Liver (tissue), 9 donors: ENCODE data around the gene TEK. TPM values are rescaled to one million over a fixed set of nuclear protein-coding genes. Genes with fewer than 3 reads are reported as not detected.

ENCODE experiments used
- DNase-seq: peaks from one replicate; pipeline ENCODE4 v3.0.0-alpha.2; 2017; ENCODE audit warnings: low spot score
- H3K27ac ChIP-seq, 2 donors: one replicate each; pipeline ENCODE4 v1.7.0; 2013; ENCODE audit warnings: inconsistent platforms in 2 of 2, low read length in 2 of 2, control low read depth in 1 of 2, low read depth in 1 of 2, mild to moderate bottlenecking in 1 of 2
- H3K27me3 ChIP-seq, 4 donors: one replicate each; pipeline versions ENCODE4 v1.6.1 to v1.7.0; 2013; ENCODE audit warnings: low read length in 3 of 4, inconsistent platforms in 1 of 4, mild to moderate bottlenecking in 1 of 4, moderate library complexity in 1 of 4; ENCODE audit not compliant: control insufficient read depth in 4 of 4, insufficient read depth in 4 of 4
- H3K36me3 ChIP-seq, 4 donors: one replicate each; pipeline versions ENCODE4 v1.6.1 to v1.7.0; 2013; ENCODE audit warnings: low read length in 3 of 4, mild to moderate bottlenecking in 3 of 4, low read depth in 1 of 4, moderate library complexity in 1 of 4; ENCODE audit not compliant: control insufficient read depth in 4 of 4, insufficient read depth in 3 of 4
- H3K4me1 ChIP-seq, 4 donors: one replicate each; pipeline versions ENCODE4 v1.6.1 to v1.7.0; 2013; ENCODE audit warnings: low read length in 3 of 4, mild to moderate bottlenecking in 3 of 4, moderate library complexity in 1 of 4; ENCODE audit not compliant: control insufficient read depth in 4 of 4, insufficient read depth in 4 of 4
- H3K4me3 ChIP-seq, 3 donors: one replicate each; pipeline versions ENCODE4 v1.6.1 to v1.7.0; 2013; ENCODE audit warnings: low read length in 3 of 3, control low read depth in 1 of 3, low read depth in 1 of 3, mild to moderate bottlenecking in 1 of 3
- H3K9ac ChIP-seq, 2 donors: one replicate each; pipeline ENCODE4 v1.7.0; 2013; ENCODE audit warnings: low read length in 2 of 2, mild to moderate bottlenecking in 2 of 2, moderate library complexity in 2 of 2, control low read depth in 1 of 2, low read depth in 1 of 2
- H3K9me3 ChIP-seq, 4 donors: one replicate each; pipeline versions ENCODE4 v1.6.1 to v1.7.0; 2013; ENCODE audit warnings: low read length in 3 of 4; ENCODE audit not compliant: control insufficient read depth in 4 of 4
- EGR1 ChIP-seq, 2 donors: IDR thresholded peaks; 2 replicates each; pipeline ENCODE4 v1.6.1; 2016 to 2018; ENCODE audit warnings: antibody characterized with exemption in 2 of 2, low read depth in 2 of 2
- FOXA1 ChIP-seq: IDR thresholded peaks from 2 replicates; pipeline ENCODE4 v1.6.1; 2016; ENCODE audit warnings: antibody characterized with exemption
- FOXA2 ChIP-seq: IDR thresholded peaks from 2 replicates; pipeline ENCODE4 v1.6.1; 2016; ENCODE audit warnings: antibody characterized with exemption
- GABPA ChIP-seq, 2 donors: IDR thresholded peaks in 1 of 2; conservative IDR thresholded peaks in 1 of 2; 2 replicates each; pipeline ENCODE4 v1.6.1; 2016; ENCODE audit warnings: antibody characterized with exemption in 2 of 2, mild to moderate bottlenecking in 1 of 2, moderate library complexity in 1 of 2
- HNF4A ChIP-seq, 2 donors: conservative IDR thresholded peaks; 2 replicates each; pipeline ENCODE4 v1.6.1; 2016; ENCODE audit warnings: antibody characterized with exemption in 2 of 2, mild to moderate bottlenecking in 2 of 2
- HNF4G ChIP-seq: IDR thresholded peaks from 2 replicates; pipeline ENCODE4 v1.6.1; 2016; ENCODE audit warnings: antibody characterized with exemption
- JUND ChIP-seq, 2 donors: IDR thresholded peaks; 2 replicates each; pipeline ENCODE4 v1.6.1; 2016; ENCODE audit warnings: antibody characterized with exemption in 2 of 2
- NR2F2 ChIP-seq: IDR thresholded peaks from 2 replicates; pipeline ENCODE4 v1.6.1; 2016; ENCODE audit warnings: antibody characterized with exemption
- RAD21 ChIP-seq, 2 donors: IDR thresholded peaks; 2 replicates each; pipeline ENCODE4 v1.6.1; 2016; ENCODE audit warnings: antibody characterized with exemption in 2 of 2, mild to moderate bottlenecking in 2 of 2
- RXRA ChIP-seq, 2 donors: IDR thresholded peaks; 2 replicates each; pipeline ENCODE4 v1.6.1; 2017 to 2018; ENCODE audit warnings: antibody characterized with exemption in 2 of 2, mild to moderate bottlenecking in 1 of 2
- SP1 ChIP-seq: IDR thresholded peaks from 2 replicates; pipeline ENCODE4 v1.6.1; 2018; ENCODE audit warnings: antibody characterized with exemption, mild to moderate bottlenecking
- TAF1 ChIP-seq: conservative IDR thresholded peaks from 2 replicates; pipeline ENCODE4 v1.6.1; 2016; ENCODE audit warnings: antibody characterized with exemption, mild to moderate bottlenecking
- YY1 ChIP-seq: IDR thresholded peaks from 2 replicates; pipeline ENCODE4 v1.6.1; 2016; ENCODE audit warnings: antibody characterized with exemption, mild to moderate bottlenecking
- WGBS: extraction: QIAGEN DNeasy Blood & Tissue Kit; methylation state at CpG from one replicate; pipeline ENCODE4 v1.1.7; 2013; 5-methylcytosine and 5-hydroxymethylcytosine counted together
- polyA plus RNA-seq, 2 donors: library from polyadenylated mRNA; stranded (reverse) in 1 of 2; unstranded in 1 of 2; fragments of 200-250 nt in 1 of 2; fragments of >200 nt in 1 of 2; fragmentation: Nextera tagmentation in 1 of 2; extraction: Ambion mirVana in 1 of 2; gene quantifications; one replicate each; pipeline versions ENCODE4 v1.2.1 to v1.2.3, GENCODE V29; 2013 to 2015
- total RNA-seq, 2 donors: library from RNA; depleted of rRNA; stranded (reverse); fragments of >200 nt; gene quantifications; one replicate each; pipeline ENCODE4 v1.2.3, GENCODE V29; 2014
- TF ChIP-seq, protein P1 (sequence below): IDR thresholded peaks from 2 replicates; pipeline ENCODE4 v1.6.1; 2016; ENCODE audit warnings: antibody characterized with exemption
- TF ChIP-seq, protein P2 (sequence below): IDR thresholded peaks from 2 replicates; pipeline ENCODE4 v1.6.1; 2016; ENCODE audit warnings: antibody characterized with exemption, mild to moderate bottlenecking
- TF ChIP-seq, protein P3 (sequence below): fragments of 150-350 bp; IDR thresholded peaks from 2 replicates; pipeline ENCODE4 v1.5.1; 2017; ENCODE audit warnings: improper control_type of control experiment, low read depth, low read length; ENCODE audit not compliant: missing input control
- TF ChIP-seq, protein P4 (sequence below): IDR thresholded peaks from 2 replicates; pipeline ENCODE4 v1.6.1; 2016; ENCODE audit warnings: antibody characterized with exemption
- TF ChIP-seq, protein P5 (sequence below): IDR thresholded peaks from 2 replicates; pipeline ENCODE4 v1.6.1; 2016; ENCODE audit warnings: antibody characterized with exemption
- donor health status: healthy.
- donor health status: healthy.
- donor health status: healthy.
- donor health status: healthy.
- donor health status: healthy.

TEK gene
- total and polyA plus RNA-seq, 4 donors = 2.9 to 13.8 (median 8.4) TPM

DNA sequence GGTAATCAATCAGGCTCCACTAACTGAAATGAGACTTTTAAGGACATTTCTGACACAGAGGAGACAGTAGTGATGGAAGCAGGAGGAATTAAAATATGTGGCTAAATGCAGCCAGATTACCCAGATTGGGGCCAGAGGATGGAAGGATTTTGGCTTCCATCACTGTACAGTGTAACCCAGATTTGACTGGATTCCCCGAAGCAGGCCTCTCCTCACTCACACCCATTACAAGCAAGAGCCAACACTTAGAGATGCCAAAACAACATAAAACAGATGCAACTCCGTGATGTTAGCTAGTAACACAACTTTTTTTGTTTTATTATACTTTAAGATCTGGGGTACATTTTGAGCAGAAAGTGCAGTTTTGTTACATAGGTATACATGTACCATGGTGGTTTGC lies 17.6 kb downstream of the TEK start:
- TF ChIP-seq, protein P1, sequence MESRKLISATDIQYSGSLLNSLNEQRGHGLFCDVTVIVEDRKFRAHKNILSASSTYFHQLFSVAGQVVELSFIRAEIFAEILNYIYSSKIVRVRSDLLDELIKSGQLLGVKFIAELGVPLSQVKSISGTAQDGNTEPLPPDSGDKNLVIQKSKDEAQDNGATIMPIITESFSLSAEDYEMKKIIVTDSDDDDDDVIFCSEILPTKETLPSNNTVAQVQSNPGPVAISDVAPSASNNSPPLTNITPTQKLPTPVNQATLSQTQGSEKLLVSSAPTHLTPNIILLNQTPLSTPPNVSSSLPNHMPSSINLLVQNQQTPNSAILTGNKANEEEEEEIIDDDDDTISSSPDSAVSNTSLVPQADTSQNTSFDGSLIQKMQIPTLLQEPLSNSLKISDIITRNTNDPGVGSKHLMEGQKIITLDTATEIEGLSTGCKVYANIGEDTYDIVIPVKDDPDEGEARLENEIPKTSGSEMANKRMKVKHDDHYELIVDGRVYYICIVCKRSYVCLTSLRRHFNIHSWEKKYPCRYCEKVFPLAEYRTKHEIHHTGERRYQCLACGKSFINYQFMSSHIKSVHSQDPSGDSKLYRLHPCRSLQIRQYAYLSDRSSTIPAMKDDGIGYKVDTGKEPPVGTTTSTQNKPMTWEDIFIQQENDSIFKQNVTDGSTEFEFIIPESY = no peak
- TF ChIP-seq TAF1 (no peak), NR2F2 (no peak), GABPA (IDR thresholded peaks at IDR 0.05 in 1 of 2, conservative IDR thresholded peaks at IDR 0.05 in 1 of 2) (no peak), SP1 (no peak), JUND (IDR thresholded peaks at IDR 0.05) (no peak), HNF4A (conservative IDR thresholded peaks at IDR 0.05) (no peak), RXRA (IDR thresholded peaks at IDR 0.05) (no peak), FOXA2 (no peak), FOXA1 (no peak), HNF4G (no peak), YY1 (no peak), RAD21 (IDR thresholded peaks at IDR 0.05) (no peak), EGR1 (IDR thresholded peaks at IDR 0.05; ENCODE audit: low read depth in 2 of 2) (no peak)
- TF ChIP-seq, protein P2, sequence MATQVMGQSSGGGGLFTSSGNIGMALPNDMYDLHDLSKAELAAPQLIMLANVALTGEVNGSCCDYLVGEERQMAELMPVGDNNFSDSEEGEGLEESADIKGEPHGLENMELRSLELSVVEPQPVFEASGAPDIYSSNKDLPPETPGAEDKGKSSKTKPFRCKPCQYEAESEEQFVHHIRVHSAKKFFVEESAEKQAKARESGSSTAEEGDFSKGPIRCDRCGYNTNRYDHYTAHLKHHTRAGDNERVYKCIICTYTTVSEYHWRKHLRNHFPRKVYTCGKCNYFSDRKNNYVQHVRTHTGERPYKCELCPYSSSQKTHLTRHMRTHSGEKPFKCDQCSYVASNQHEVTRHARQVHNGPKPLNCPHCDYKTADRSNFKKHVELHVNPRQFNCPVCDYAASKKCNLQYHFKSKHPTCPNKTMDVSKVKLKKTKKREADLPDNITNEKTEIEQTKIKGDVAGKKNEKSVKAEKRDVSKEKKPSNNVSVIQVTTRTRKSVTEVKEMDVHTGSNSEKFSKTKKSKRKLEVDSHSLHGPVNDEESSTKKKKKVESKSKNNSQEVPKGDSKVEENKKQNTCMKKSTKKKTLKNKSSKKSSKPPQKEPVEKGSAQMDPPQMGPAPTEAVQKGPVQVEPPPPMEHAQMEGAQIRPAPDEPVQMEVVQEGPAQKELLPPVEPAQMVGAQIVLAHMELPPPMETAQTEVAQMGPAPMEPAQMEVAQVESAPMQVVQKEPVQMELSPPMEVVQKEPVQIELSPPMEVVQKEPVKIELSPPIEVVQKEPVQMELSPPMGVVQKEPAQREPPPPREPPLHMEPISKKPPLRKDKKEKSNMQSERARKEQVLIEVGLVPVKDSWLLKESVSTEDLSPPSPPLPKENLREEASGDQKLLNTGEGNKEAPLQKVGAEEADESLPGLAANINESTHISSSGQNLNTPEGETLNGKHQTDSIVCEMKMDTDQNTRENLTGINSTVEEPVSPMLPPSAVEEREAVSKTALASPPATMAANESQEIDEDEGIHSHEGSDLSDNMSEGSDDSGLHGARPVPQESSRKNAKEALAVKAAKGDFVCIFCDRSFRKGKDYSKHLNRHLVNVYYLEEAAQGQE = no peak
- TF ChIP-seq, protein P3, sequence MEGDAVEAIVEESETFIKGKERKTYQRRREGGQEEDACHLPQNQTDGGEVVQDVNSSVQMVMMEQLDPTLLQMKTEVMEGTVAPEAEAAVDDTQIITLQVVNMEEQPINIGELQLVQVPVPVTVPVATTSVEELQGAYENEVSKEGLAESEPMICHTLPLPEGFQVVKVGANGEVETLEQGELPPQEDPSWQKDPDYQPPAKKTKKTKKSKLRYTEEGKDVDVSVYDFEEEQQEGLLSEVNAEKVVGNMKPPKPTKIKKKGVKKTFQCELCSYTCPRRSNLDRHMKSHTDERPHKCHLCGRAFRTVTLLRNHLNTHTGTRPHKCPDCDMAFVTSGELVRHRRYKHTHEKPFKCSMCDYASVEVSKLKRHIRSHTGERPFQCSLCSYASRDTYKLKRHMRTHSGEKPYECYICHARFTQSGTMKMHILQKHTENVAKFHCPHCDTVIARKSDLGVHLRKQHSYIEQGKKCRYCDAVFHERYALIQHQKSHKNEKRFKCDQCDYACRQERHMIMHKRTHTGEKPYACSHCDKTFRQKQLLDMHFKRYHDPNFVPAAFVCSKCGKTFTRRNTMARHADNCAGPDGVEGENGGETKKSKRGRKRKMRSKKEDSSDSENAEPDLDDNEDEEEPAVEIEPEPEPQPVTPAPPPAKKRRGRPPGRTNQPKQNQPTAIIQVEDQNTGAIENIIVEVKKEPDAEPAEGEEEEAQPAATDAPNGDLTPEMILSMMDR = no peak
- TF ChIP-seq, protein P4, sequence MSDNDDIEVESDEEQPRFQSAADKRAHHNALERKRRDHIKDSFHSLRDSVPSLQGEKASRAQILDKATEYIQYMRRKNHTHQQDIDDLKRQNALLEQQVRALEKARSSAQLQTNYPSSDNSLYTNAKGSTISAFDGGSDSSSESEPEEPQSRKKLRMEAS = no peak
- TF ChIP-seq, protein P5, sequence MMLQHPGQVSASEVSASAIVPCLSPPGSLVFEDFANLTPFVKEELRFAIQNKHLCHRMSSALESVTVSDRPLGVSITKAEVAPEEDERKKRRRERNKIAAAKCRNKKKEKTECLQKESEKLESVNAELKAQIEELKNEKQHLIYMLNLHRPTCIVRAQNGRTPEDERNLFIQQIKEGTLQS = no peak
- no peak for DNase-seq
- Histone ChIP-seq H3K4me1 (no peaks in the 10 kb centered on the region), H3K27me3 (no peaks in the 10 kb centered on the region), H3K27ac (no peak overlapping the region), H3K9ac (no peak overlapping the region), H3K9me3 (no peaks in the 10 kb centered on the region), H3K4me3 (no peak overlapping the region), H3K36me3 (no peaks in the 10 kb centered on the region)
- WGBS = 72% methylated on average over 2 of the region's 2 CpGs
